Fibroblast of upper back skin (primary cell): ENCODE measurements around the gene SSUH2.
A peak's percentile ranks its signal among the peaks of the same experiment; 100 is the strongest.
"Not testable (repeated sequence)": the region's sequence is repeated elsewhere in the genome, so short reads cannot be mapped to it uniquely, and the experiment has no call there.

Source experiments
- DNase-seq: peaks from one replicate; pipeline ENCODE4 v3.0.0-alpha.2; 2013

Gene SSUH2

DNA sequence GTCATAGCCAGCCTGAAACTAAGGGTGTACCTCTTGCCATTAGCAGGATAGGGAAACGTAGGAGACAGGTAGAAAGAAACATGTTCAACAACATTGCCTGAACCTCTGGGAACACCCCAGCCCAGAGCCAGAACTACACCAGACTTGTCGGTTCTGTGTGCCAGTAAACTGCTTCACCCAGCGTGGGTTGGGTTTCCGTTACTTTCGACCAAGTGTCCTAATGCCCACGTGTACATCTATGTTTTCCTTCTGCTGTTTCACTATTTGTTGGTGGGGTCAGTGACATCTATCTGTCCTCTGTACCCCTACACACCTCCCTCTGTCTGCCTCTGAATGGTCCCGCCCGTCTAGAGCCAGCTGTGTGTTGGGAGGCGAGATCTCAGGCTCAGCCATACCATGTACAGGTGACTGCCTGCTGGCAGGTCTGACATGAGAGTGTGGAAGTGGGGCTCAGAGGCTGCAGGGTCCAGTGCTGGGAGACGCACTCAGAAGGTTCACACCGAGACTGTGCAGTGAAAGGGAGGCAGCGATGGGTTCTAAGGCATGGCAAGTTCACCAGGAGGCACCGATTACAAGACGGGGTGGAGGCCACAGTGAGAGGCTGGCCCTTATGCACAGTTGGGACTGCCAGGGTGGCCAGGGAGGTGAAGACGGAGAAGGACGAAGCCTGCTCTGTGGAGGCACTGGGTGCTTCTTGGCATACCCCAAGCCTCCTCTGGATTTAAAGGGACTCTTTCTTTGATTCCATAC lies 36.4 kb downstream of the SSUH2 start:
- DNase-seq, result no peak

DNA sequence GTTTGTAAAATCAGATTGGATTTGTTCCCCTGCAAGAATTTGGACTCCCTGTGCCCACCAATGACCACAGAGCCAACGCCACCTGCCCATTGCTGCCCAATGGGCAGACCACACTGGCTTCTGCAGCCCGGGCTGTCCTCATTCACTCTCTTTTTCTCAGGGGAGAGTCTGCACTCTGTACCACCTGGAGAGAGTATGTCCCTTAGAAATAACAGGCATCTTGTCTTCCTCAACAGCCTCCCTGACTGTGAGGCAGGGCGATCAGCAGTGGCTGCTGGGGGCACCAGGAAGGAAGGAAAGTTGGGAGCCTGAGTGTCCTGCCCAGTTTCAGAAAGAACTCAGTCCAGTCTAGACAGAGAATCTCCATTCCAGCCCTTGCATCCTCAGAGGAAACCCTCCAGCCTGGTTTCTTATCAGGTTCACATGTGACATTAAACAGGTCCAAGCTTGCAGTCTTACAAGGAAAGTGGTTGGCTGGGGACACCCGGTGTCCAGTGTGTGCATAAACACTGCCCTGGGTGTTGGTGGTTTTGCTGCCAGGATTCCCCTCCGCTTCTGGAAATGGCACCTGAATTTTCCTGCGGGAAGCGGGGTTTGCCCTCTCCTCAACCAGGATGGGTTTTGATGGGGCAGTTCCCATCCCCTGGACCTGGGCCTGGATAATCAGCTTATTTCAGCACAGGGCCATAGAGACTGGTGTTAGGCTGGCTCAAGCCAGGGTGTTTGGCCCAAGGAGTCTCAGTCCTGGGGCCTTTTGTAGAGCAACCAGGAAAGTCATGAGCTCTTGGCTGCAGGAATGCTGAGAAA lies 37.2 kb downstream of the SSUH2 start:
- DNase-seq, result peak; percentile 81

DNA sequence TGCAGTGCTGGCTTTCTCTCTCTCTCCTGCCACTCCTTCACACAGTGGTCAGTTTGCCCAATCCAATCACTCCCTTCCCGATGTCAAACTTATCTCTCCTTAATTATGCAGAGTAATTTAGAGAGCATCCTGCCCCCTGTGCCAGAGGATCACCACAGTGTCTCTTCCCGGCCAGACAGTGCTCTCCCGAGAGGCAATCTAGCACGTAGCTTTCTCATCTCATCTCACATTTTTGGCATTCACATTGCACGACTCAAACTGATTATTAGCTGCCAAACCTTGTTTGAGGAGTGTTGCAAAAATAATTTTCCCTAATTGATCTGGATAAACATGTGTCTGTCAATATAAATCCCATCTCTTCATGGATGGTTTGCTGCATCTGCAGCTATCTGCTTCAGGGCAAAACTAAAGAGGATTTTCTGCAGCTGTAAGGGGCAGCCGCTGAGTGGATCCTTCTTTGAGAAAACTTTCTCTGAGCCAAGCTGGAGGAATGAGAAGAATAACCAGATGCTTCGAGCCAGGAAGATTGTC lies 37.8 kb downstream of the SSUH2 start:
- peak; percentile 31 for DNase-seq

DNA sequence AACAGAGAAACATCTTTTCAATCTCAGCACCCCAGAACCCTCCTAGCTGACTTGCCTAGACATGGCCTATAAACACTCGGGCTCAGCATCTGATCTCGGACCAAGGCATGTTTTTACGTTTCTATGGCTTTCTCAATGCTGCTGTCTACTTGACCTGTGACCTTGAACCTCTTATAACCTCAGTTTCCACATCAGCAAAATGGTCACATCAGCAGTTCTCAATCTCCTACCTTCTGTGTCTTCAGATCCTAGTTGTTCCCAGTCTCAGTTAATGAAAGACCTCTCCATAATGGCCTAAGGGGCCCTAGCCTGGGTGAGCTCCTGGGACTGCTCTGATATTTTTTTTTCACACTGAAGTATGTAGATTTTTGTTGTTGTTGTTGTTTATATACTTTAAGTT lies 39.6 kb downstream of the SSUH2 start:
- DNase-seq, result no peak

DNA sequence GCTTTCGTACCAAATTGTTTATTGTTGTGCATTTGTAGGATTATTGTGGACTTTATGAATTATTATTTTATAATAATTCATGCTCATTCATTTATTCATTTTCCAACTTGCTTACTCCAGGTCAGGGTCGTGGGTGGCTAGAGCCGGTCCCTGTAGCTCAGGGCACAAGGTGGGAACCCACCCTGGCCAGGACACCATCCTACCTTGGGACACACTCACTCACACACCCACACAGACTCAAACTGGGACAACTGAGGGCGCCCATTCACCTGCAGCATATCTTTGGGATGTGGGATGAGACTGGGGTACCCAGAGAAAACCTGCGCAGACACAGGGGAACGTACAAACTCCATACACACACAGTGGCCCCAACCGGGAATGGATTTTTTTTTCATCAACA lies 40.6 kb downstream of the SSUH2 start:
- DNase-seq, result no peak

DNA sequence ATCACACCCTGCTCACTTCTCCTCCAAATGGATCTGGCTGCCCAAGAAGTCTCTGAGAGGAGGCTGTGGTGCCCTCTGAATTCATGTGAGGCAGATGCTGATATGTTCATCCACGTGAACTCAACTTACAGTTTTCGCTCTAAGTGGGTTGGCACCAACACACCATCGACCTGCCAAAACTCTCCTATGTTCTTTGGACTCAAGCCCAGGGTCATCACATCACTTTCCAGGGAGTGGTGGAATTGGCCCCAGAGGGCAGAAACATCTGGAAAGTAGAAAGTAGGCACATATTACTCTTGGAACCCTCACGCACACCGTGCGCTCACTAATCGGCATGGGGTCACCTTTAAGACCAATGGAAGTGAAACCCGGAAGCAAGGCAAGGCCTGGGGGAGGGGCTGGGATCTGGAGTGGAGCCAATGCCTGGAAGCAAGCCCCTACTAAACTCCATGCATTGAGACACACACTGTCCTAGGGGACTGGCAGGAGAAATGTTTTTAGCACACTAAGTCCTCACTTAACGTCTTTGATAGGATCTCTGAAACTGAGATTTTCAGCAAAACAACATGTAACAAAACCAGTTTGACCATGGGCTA lies 41.4 kb downstream of the SSUH2 start:
- DNase-seq, result no peak

DNA sequence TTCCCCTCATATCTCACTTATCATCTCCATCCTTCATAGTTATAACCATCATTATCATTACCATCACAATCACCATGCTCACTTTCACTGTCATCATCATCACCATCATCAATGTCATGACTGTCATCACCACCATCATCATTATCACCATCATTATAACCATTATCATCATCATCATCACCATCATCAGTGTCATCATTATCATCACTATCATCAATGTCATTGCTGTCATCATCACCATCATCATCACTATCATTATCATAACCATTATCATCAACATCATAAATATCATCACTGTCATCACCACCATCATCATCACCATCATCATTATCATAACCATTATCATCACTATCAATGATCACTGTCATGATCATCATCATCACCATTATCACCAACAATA lies 44.1 kb downstream of the SSUH2 start:
- DNase-seq, result no peak

DNA sequence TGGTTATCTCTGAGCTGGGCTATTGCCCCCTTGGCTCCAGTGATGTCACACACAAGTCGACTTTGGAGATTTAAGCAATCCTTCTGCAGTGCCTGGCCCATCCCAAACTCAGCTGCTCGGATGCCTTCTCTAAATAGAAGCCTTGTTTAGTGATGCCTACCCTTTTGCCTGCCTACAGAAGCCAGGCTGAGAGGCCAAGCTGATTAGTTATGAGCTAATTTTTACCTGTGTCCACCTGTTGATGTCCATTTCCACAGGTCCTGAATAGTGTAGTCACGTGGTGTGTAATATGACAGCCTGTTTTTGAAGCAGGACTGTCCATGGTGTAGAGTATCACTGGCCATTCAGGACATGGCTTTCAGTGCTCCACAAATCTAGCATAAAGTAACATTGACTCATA lies 45.5 kb downstream of the SSUH2 start:
- DNase-seq, result no peak

DNA sequence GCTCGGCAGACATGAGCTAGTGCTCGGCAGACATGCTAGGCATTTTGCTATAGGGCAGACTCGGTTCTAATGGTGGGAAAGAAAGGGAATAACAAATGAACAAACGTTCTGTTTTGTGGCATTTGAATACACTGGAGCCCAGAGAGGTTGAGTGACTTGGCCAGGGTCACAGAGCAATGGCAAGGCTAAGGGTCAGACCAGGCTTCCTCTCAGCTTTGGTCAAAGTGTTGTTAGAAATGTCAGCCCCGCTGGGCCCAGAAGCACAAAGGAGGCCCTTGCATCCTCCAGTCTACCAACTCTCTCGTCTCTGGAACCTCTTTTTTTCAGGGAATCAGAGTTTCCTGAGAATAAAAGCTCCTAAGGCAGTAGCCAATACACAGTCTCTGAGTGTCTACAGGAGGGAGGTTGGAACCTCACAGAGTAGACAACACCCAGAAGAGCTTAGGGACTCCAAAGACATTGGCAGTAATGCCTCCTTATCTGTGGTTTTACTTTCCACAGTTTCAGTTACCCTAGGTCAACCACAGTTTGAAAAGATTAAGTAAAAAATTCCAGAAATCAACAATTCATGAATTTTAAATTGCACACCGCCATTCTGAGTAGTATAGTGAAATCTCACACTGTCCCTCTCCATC lies 47.3 kb downstream of the SSUH2 start:
- no peak for DNase-seq

DNA sequence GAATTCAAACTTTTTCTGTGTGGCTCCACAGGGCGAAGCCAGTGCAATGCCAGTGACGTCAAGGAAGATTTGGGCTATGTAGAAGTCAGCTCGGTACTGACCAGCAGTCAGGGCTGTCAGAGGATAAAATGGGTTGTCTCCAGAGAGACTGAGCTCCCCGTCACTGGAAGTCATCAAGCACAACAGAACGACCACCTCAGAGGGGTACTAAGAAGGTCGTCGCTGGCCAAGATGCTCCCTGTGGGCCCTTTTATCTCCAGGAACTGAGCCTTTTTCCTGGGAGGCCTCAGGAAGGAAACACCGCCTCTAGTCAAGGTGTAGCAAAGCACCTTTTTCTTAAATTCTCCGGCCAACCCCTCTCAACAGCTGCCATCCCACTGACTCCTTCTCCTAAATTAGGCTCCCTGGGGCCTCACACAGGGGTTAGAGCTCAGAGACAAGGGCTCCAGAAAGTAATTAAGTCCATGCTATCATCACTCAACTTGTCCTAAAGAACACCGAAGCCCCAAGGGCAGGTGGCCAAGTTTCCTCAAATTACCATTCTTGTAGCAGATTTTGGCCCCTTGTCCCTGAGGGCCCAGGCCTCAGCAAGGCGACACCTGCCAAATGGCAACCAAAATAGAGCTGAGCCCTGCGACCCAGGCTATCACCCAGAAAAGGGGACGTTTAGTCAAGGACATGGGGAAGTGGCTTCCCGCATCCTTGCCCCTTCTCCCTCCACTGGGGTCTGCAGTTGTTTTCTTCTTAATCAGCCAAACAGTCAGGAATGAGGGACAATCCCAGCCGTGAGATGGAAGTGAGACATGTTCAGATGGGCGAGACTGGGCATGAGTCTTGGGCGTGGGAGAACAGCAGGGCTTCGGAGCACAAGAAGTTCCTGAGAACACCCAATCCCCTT lies 48.0 kb downstream of the SSUH2 start:
- DNase-seq, result no peak

DNA sequence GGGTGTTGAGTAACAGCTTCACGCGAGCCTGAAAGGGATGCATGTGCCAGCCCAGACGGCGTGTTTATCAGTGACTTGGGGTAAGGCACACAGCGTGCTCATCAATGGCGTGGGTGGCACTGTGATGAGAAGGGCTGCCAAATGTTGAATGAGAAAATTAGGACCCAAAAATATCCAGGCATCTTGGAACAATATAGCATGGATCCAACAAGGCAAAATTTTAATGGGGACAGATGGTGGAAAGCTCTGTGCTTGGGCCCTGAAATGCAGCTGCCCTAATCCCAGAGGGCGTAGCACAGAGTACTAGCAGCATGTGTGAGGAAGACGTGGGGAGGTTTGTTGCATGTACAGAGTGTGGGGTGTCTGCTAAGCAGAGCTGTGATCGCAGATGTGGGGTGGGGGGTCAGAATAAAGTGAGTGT lies 48.9 kb downstream of the SSUH2 start:
- DNase-seq, result no peak

DNA sequence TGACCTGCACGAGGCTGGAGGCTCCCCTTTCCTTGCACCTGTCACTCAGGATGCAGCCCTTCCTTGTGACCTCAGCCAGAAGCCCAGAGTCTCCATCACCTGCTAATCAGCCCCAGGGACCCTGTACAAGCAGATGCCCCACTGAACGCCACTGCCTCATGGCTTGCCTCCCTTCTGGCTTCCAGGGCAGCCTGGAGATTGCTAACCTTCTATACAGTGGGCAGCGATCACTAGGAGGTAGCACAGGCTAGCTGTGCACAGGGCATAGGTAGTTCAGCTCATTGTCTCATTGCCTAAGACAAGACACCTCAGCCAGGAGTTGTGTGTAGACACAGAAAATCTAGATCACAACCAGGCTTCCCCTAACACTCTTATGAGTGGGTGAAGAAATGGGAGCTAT lies 49.3 kb downstream of the SSUH2 start:
- DNase-seq, result no peak

DNA sequence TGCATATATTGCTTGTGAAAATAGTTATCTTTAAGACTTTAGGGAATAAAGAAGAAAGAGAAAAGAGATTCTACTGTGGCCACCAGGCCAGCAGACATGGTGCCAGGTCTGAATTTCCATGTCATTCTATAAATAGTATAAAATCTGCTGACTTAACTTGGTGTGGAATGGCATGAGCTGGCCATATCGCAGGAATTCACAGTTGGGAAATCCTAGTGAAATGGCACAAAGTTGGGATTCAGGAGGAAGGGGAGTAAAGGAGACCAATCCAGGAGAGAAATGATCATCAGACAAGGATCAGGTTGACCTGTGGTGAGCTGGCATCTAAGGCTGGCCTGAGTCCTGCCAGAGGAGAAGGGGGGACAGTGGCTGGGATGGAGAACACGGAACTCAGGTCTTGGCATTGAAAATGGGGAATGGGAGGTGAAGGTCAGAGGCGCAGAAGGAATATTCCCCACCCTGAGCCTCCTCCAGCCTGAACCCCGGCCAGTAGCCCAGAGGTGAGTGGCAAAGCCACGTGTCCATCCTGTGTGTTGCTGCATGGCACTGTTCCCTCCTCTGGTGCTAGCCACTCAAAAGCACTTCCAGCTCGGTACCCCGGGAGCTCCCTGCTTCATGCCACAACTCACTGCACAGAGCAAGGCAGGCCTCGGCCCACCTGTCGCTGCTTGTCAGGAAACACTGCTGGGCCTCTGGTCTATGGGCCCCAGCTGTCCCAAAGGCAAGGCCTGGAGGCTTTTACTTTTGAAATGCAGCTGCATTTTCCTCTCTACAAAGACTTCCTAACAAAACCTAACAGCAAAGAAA lies 51.4 kb downstream of the SSUH2 start:
- no peak for DNase-seq

DNA sequence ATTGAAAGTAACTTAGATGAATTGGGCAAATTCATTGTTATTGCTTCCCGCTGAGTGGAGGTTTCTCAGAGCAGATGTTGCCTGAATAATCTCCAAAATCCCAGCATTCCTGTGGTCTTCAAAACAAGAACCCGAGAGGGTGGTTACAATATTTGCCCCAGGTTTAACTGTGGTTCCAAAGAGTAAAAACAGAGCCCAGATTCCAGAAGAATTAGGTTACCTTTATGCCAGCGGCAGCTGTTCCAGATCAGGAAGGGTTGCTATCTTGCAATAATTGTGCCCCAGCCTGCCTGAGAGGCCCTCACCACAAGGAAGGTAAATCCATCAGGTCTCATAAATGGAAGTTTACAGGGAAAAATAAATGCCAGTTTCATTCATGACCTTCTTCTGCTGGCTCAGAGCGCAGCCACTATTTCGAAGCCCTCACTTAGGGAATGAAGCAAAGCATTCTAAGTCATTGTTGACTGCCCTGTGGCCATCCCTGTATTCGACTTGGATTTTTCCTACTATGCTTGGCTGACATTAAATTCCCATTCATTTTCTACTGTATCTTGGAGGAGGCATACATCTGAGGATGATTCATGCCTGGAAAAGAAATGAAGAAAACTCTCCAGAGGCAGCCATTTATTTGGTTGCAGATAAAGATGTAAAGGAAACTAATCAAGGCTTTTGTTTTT lies 54.6 kb downstream of the SSUH2 start:
- DNase-seq, result peak; percentile 78

DNA sequence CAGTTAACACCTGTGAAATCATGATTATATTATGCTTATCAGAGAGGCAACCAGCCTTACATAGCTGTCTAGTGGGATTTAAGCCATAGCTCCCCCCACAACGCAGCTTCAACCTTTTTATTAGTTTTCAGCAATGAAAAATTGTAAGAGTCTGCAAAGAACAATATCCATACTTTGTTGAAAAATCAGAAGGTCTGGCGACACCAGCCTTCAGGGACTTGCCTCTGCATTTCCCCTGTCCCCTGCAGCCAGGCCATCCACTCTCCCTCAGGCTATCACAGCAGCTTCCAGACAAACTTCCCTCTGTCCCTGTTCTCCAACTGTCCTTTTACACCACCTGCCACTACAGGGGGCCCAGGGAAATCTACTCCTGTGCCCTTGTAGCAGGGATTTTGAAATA lies 59.9 kb downstream of the SSUH2 start:
- no peak for DNase-seq

DNA sequence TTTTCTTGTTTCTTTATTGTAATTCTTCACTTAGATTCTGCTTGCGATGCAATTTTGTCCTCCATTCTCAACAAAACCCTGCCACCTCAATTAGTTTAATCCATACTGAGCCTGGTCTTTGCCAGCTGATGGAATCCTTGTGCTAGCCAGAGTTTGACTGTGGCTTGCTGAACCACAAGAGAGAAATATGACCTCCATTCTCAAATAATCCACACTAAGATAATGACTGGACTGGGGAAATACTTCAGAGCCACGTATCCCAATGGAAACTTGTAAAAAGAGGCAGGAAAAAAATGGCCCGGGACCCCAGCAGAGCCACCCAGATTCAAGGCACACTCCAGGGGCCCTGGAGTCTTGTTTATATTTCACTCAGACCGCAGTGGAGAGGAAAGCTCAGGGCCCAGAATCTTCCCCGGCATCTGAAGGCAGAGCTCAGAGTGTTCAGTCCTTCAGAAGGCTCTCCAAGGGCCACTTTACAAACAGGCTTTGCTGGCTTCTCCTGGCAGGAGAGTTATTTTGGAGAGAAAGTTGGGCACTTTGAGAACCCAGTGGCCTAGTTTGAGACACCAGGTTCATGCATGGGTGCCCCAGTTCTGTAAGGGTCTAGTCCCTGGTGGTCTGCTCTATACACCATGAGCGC lies 62.7 kb downstream of the SSUH2 start:
- no peak for DNase-seq

DNA sequence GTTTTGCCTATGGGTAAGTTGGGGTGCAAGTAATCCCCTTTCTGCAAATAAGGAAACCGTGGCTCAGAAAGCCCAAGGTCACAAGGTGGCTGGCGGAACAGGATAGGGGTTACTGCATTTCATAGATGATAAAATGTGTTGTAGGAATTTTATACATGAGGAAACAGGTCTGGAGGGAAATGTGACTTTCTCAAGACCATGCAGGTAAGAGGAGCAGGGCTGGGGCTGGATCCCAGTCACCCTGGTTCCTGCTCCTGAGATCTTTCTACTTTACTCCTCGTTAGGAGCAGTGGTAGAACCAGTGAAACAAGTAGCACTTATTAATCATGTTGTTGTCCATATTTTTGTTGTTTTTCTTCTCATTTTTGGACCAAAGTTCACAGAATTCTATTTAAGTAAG lies 63.2 kb downstream of the SSUH2 start:
- DNase-seq, result no peak

DNA sequence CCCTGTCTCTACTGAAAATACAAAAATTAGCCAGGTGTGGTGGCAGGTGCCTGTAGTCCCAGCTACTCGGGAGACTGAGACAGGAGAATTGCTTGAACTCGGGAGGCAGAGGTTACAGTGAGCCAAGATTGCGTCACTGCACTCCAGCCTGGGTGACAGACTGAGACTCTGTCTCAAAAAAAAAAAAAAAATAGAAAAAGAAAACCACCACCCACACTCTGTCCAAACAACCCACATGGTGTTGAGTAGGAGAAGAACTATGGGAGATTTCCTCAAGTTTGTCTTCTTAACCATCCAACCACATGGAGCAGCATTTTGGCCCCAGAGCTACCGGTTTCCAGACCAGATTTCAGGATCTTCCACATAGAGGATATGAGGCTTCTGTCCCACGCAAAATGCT lies 64.2 kb downstream of the SSUH2 start:
- DNase-seq, result not testable (repeated sequence)

DNA sequence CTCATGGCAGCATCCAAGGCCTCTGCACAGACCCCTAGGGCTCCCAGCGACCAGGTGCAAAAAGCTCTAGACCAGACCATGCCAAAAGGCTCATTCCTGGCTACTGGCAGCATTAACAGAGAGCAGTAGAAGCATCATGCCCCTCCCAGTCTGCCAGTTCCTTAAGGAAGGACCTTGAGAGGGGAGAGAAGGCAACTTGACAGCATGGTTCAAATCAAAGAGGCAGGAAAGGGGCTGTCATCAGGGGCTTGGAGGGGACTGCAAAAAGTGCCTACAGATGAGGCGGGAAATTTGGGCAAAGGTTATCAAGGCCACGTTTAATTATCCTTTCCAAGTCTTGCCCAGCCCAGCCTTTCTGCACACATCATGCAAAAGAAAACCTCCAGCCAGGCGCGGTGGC lies 64.7 kb downstream of the SSUH2 start:
- DNase-seq, result no peak

DNA sequence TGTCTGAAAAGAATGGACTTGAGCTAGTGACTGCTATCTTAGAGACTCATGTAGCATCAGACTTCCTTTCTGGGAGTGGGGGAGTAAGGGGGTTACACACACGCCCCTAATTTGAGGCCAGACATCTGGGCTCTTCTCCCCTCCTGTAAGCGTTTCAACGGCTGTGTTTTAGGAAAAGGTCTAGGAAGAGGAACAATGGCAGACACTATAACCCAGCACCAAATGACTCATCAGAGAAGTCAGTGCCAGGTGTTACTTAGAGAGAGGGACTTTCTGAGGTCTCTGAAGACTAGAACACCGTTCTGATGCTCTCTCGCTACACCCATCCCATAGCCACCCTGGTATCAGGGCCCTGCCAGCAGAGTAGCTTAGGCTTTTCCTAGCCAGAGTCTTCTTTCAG lies 65.5 kb downstream of the SSUH2 start:
- no peak for DNase-seq
